HG02938 (cell line): ENCODE data around the gene OR13A1.
"Not testable (repeated sequence)": the region's sequence is repeated elsewhere in the genome, so short reads cannot be mapped to it uniquely, and the experiment has no call there.

Experiments used
- ATAC-seq: cut with Tn5 transposase; IDR thresholded peaks from one replicate; pipeline ENCODE4 v1.9.1; 2021; ENCODE audit warnings: mild to moderate bottlenecking, moderate library complexity; ENCODE audit not compliant: unreplicated experiment

The OR13A1 gene

GRCh38 chr10:45286980-45287379 lies 28.4 kb downstream of the OR13A1 start:
- ATAC-seq = no peak

GRCh38 chr10:45282061-45282460 lies 33.3 kb downstream of the OR13A1 start:
- ATAC-seq = no peak

- ATAC-seq = no peak
Observed at GRCh38 chr10:45280113-45280760, 35.2 kb downstream of the OR13A1 start.

- no peak for ATAC-seq
Observed at GRCh38 chr10:45279682-45280081, 35.7 kb downstream of the OR13A1 start.

- ATAC-seq = no peak
Observed at GRCh38 chr10:45278860-45279498, 36.4 kb downstream of the OR13A1 start.

- not testable (repeated sequence) for ATAC-seq
Observed at GRCh38 chr10:45276146-45276545, 39.3 kb downstream of the OR13A1 start.

GRCh38 chr10:45274364-45274763 lies 41.0 kb downstream of the OR13A1 start:
- no peak for ATAC-seq

GRCh38 chr10:45267777-45268176 lies 47.6 kb downstream of the OR13A1 start:
- not testable (repeated sequence) for ATAC-seq

- ATAC-seq = no peak
Observed at GRCh38 chr10:45265996-45266395, 49.4 kb downstream of the OR13A1 start.

- ATAC-seq = no peak
Observed at GRCh38 chr10:45261946-45262345, 53.5 kb downstream of the OR13A1 start.

GRCh38 chr10:45261243-45261775 lies 54.1 kb downstream of the OR13A1 start:
- ATAC-seq = no peak

GRCh38 chr10:45260635-45261034 lies 54.8 kb downstream of the OR13A1 start:
- not testable (repeated sequence) for ATAC-seq

GRCh38 chr10:45259786-45260495 lies 55.5 kb downstream of the OR13A1 start:
- ATAC-seq = not testable (repeated sequence)

- no peak for ATAC-seq
Observed at GRCh38 chr10:45257600-45257999, 57.8 kb downstream of the OR13A1 start.

- no peak for ATAC-seq
Observed at GRCh38 chr10:45256246-45256645, 59.2 kb downstream of the OR13A1 start.

- no peak for ATAC-seq
Observed at GRCh38 chr10:45255706-45256105, 59.7 kb downstream of the OR13A1 start.

GRCh38 chr10:45254892-45255291 lies 60.5 kb downstream of the OR13A1 start:
- ATAC-seq = no peak

- peak; percentile 54 for ATAC-seq
Observed at GRCh38 chr10:45253183-45253914, 62.1 kb downstream of the OR13A1 start.
